GM18873 (cell line): Measurements from ENCODE around the gene PGAM2.

Experiments used
- ATAC-seq: cut with Tn5 transposase; IDR thresholded peaks from one replicate; pipeline ENCODE4 v1.9.1; 2021; ENCODE audit warnings: mild to moderate bottlenecking, moderate library complexity, moderate number of reproducible peaks; ENCODE audit not compliant: unreplicated experiment, low FRiP score

The PGAM2 gene

GRCh38 chr7:44067064-44067951 lies 1.9 kb upstream of the PGAM2 start:
- no peak for ATAC-seq

DNA sequence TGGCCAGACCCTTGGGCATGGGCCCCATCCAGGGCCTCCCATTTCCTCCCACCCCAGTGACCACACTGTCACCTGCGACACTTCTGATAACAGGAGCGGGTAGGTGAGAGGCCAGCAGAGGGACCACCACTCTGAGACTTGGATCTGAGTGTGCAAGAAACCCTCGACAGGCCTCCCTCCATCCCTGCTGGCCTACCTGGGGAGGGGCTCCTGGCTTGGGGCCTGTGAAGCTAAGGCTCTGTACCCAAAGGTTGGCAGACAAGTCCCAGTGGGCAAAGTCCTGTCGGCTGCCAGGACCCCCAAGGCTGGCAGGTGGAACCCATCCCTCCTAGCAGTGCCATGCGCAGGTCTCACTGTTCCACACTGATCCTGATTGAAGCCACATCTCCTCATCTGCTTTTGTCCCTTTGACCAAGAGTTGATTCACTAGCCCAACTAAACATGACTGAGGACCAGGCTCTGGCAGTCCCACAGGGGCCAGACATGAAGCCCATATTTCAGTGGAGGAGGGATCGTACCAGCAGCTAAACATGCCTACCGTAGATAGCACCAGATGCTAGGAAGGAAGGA lies 1.2 kb upstream of the PGAM2 start:
- no peak for ATAC-seq

DNA sequence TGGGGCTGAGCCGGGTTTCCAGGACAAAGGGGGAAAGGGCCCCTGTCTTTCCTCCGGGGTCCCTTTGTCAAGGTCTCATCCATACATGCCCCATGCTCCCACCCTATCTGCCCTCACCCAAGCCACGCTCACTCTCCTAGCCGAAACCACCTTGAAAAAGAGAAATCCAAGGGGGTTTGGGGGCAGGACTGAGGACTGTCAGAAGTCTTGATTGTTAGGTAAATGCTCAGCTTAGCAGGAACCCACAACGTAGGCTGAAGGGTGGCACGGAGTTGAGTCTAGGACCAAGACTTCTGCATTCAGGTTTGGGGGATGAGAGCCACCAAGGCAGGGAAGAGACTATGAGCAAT lies 719 bp upstream of the PGAM2 start:
- no peak for ATAC-seq

- ATAC-seq = no peak
Observed at GRCh38 chr7:44064791-44065430, 456 bp downstream of the PGAM2 start.

DNA sequence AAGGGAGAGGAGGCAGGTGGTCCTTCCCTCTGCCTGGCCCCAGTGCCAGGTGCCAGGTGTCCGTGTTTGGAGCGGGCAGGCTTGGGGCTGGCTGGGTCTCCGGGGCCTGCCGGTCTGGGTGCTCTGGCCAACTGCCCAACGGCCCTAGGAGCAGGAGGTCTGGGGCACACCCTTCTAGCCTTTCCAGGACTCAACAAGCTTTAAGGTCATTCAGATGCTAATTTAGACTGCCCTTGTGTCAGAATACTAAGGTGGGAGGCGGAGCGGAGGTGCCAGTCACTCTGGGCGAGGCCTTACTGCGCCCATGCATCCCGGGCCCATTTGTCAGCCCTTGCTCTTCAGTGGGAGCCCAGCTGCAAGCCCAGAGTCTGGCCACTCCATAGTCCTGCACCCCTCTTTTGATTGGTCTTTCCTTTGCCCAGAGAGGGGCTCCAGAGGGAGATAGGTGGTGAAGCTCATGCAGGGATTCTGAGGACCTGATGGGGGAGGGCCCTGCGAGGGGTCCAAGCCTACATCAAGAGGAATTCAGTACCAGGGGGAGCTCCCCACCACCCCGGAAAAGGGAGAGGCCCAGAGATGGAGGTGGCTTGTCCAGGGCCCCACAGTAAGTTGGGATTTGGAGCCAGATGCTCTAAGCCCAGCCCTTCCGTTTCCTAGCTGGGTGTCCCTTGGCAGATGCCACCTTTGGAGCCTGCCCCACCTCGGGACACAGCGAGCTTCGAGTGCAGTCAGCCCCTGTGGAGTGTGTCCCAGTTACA lies 1.3 kb downstream of the PGAM2 start:
- no peak for ATAC-seq

DNA sequence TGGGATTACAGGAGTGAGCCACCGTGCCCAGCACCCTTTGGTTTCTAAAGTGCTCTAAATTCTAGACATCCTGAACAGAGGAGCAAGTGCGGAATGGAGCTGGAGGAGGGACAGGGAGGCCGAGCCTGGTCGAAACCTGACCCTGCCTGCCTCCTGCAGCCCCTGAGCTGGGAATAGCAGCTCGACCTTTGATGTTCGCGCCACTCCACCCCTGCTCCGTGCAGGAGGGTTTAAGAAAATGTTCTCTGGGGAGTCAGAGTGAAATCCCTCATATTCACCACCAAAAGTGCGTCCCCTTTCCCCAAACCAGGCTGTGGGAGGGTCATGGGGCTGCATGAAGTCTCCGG lies 1.8 kb downstream of the PGAM2 start:
- ATAC-seq = no peak

DNA sequence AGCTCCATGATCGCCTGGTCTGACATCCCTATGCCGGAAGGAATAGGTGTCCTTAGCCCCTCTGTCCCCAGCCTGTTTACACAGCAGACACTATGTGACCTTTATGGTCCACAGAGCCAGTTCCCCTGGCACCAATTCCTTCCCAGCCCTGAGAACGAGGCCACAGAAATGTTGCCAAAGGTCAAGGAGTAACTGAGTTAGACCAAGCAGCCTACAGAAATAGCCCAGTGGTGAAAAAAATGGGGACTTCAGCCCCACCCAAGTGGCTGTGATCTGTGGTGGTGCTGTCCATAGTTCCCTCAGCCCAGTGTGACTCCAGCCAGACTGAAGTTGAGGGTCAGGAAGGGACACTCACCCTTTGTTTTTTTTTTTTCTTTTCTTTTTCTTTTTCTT lies 2.5 kb downstream of the PGAM2 start:
- ATAC-seq = no peak

- no peak for ATAC-seq
Observed at GRCh38 chr7:44062180-44062902, 3.0 kb downstream of the PGAM2 start.

GRCh38 chr7:44061645-44062179 lies 3.7 kb downstream of the PGAM2 start:
- ATAC-seq = no peak

DNA sequence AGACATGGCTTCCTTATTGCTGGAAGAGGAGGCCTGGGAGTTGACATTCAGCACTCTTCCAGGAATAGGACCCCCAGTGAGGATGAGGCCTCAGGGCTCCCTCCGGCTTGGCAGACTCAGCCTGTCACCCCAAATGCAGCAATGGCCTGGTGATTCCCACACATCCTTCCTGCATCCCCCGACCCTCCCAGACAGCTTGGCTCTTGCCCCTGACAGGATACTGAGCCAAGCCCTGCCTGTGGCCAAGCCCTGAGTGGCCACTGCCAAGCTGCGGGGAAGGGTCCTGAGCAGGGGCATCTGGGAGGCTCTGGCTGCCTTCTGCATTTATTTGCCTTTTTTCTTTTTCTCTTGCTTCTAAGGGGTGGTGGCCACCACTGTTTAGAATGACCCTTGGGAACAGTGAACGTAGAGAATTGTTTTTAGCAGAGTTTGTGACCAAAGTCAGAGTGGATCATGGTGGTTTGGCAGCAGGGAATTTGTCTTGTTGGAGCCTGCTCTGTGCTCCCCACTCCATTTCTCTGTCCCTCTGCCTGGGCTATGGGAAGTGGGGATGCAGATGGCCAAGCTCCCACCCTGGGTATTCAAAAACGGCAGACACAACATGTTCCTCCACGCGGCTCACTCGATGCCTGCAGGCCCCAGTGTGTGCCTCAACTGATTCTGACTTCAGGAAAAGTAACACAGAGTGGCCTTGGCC lies 4.3 kb downstream of the PGAM2 start:
- ATAC-seq = no peak

- ATAC-seq = no peak
Observed at GRCh38 chr7:44060091-44060947, 5.0 kb downstream of the PGAM2 start.

GRCh38 chr7:44059219-44060090 lies 5.9 kb downstream of the PGAM2 start:
- no peak for ATAC-seq

DNA sequence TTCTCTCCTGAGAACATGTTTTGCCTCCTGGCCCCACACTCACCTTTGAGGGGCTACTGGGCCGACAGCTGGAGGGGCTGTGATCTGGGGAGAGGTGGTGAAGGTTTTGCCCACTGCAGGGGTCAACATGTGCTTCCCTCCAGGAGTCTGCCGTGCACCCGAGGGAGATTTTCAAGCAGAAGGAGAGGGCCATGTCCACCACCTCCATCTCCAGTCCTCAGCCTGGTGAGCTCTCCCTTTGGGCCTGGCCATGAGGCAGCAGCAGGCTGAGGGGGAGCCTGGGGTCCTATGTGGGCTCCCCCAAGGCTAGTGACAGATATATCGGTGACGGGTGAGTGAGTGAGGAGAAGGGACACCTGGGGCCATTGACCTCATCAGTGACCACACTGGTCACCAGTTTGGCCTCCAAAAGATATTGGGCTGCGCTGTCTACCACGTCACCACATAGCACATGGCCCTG lies 6.6 kb downstream of the PGAM2 start:
- no peak for ATAC-seq

DNA sequence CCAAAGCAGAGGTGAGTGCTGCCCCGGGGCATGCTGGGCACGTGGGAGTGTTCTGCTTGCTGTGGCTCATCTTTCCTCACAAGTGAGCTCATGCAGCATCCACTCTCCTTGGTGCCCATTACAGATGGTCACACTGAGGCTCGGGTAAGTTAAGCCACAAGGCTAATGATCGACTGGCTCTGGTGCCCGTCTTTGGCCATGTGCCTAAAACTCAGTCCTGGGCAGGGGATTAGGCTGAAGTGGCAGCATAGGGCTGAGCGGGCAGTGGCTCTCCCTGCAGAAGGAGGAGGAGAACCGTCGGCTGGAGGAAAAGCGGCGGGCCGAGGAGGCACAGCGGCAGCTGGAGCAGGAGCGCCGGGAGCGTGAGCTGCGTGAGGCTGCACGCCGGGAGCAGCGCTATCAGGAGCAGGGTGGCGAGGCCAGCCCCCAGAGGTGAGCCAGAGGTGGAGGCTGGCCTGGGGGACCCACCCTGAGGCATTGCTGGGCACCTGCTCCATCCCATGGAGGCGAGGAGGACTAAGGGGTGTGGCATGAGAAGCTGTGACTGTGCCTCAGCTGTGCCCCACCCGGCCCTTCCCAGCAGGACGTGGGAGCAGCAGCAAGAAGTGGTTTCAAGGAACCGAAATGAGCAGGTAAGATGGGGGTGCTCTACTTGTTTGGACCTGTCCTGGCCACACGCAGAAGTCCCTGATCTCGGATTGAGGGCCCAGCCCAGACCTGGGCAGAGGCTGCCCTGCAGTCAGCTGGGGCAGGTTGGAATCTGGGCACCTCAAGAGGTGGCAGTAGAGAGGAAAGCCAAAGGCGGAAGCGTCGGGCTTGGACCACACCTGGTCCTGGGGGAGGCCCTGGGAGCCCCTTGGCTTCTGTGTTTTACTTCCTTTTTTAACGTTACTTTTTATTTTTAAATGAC lies 7.3 kb downstream of the PGAM2 start:
- no peak for ATAC-seq

DNA sequence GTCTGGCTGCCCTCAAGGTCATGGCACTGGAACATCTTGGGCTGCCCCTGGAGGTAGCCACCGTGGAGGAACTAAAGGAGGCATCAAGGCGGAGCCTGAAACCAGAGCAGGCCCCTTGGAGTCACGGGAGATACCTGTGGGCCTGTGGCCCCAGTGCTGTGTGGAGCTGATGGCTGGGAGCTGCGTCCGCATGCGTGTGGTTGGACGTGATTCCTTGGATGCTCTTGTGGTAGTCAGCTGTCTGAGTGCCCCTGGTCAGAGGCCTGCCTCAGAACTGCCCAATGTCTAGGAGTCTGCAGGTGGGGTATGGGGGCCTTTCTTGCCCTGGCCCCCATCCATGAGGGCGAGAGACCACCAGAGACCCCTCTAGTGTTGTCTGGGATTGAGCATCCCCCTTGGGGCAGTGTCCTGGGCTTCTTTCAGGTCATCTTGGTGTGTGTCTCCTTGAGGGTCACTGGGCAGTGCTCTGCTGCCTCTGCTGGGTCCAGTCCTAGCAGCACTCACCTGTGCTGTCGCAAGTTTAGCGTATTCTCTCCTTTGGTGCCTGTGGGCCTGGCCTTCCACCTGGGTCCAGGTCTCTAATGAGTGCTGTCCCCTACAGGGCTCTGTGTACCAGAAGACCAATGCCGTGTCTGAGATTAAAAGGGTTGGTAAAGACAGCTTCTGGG lies 8.1 kb downstream of the PGAM2 start:
- no peak for ATAC-seq

- no peak for ATAC-seq
Observed at GRCh38 chr7:44056681-44057080, 8.7 kb downstream of the PGAM2 start.
